Brain microvascular endothelial cell (primary cell): ENCODE data around the gene RNF207.

Source experiments
- DNase-seq: peaks from one replicate; pipeline ENCODE4 v3.0.0-alpha.2; 2020
- H3K27ac ChIP-seq: fragments of 250-450 bp; sonication (Bioruptor Pico); 2 replicates; pipeline ENCODE4 v1.5.1; 2020; ENCODE audit warnings: mild to moderate bottlenecking, moderate library complexity
- H3K27me3 ChIP-seq: fragments of 250-450 bp; sonication (Bioruptor Pico); replicated peaks from 2 replicates; pipeline ENCODE4 v1.5.1; 2020; ENCODE audit warnings: mild to moderate bottlenecking
- H3K36me3 ChIP-seq: fragments of 250-450 bp; sonication (Bioruptor Pico); replicated peaks from 2 replicates; pipeline ENCODE4 v1.5.1; 2020; ENCODE audit warnings: mild to moderate bottlenecking
- H3K4me3 ChIP-seq: 2 replicates; pipeline ENCODE4 v1.5.1; 2011; ENCODE audit warnings: low read depth, mild to moderate bottlenecking, control low read depth, low read length, moderate library complexity
- in situ Hi-C: cut with HindIII; loops from 2 replicates; pipeline ENCODE4 v1.10.0; 2017; ENCODE audit warnings: low sequenced_read_pairs, low pct_ligation_motif_present
- TF ChIP-seq, protein P1 (sequence below): IDR thresholded peaks from 2 replicates; pipeline ENCODE4 v1.5.1; 2011; ENCODE audit warnings: low read depth, mild to moderate bottlenecking, moderate library complexity, low read length, control low read depth, inconsistent platforms; ENCODE audit errors: missing control alignments

The RNF207 gene, protein sequence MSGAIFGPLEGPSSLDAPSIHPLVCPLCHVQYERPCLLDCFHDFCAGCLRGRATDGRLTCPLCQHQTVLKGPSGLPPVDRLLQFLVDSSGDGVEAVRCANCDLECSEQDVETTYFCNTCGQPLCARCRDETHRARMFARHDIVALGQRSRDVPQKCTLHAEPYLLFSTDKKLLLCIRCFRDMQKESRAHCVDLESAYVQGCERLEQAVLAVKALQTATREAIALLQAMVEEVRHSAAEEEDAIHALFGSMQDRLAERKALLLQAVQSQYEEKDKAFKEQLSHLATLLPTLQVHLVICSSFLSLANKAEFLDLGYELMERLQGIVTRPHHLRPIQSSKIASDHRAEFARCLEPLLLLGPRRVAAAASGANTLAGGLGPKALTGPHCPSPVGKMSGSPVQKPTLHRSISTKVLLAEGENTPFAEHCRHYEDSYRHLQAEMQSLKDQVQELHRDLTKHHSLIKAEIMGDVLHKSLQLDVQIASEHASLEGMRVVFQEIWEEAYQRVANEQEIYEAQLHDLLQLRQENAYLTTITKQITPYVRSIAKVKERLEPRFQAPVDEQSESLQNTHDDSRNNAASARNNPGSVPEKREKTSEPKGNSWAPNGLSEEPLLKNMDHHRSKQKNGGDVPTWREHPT

DNA sequence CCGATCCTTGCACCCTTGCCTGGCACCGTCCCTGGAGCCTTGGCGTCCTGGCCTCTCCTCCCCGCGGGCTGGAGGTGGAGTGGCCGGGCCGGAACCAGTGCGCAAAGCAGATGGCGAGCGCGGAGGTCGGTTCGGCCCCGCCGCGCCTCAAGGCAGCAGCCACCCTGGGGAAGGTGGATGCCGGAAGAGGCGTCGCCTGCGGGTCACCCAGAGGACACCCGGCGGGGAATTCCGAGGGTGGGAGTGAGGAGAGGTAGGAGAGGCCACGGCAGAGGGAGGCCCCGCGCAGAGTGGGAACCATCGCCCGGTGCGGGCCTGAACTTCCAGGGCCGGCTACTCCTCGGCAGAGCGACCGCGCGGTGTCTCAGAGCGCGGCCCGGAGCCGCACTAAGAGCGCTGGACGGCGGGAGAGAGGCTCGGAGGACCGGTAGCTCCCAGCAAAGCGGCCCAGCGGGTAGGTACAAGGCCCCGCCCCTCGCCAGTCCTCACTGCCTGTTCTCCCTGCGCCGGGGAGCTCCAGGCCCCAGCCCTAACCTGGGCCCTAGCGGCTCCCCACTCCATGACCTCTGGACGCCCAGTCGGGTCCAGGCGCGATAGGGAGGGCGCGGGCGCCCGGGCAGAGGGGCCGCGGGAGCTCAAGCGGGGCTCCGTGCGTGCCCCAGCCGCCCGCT lies at the start of gene RNF207:
RNF207 (plus strand) TSS at position 271 of the 671 bp plus-strand sequence. CDS start 417 bp downstream, outside the sequence.
- Histone ChIP-seq H3K27ac (peak within 1 kb of the TSS; percentile 80), H3K4me3 (peak within 1 kb of the TSS; percentile 67), H3K36me3 (peaks cover 4% of the 10 kb centered on the region), H3K27me3 (no peaks in the 10 kb centered on the region)
- in situ Hi-C loops, result no loop called here
- peak; percentile 54 for DNase-seq
- TF ChIP-seq, protein P1, sequence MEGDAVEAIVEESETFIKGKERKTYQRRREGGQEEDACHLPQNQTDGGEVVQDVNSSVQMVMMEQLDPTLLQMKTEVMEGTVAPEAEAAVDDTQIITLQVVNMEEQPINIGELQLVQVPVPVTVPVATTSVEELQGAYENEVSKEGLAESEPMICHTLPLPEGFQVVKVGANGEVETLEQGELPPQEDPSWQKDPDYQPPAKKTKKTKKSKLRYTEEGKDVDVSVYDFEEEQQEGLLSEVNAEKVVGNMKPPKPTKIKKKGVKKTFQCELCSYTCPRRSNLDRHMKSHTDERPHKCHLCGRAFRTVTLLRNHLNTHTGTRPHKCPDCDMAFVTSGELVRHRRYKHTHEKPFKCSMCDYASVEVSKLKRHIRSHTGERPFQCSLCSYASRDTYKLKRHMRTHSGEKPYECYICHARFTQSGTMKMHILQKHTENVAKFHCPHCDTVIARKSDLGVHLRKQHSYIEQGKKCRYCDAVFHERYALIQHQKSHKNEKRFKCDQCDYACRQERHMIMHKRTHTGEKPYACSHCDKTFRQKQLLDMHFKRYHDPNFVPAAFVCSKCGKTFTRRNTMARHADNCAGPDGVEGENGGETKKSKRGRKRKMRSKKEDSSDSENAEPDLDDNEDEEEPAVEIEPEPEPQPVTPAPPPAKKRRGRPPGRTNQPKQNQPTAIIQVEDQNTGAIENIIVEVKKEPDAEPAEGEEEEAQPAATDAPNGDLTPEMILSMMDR, result no peak

DNA sequence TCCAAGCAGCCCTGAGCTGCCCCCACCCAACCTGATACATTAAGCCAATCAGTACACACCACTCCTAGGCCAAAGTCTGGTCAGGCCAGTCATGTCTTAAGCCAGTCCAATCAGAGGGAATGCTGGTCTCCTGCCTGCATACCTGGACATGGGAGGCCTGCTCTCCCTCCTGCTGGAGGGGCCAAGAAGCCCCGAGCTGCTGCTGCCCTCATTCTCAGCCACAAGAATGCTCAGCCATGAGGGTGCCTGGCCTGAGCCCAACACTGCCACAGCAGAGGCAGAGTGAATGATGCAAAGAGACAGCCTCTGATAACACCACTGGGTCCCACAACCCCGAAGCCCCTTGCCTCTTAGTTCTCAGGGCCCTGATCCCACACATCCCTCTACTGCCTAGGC lies 48.8 kb upstream of the RNF207 start:
- in situ Hi-C loops, result no loop called here
- DNase-seq, result no peak
- TF ChIP-seq, protein P1, result no peak
- Histone ChIP-seq H3K27me3 (no peaks in the 10 kb centered on the region), H3K27ac (no peak overlapping the region), H3K36me3 (no peaks in the 10 kb centered on the region), H3K4me3 (no peak overlapping the region)

DNA sequence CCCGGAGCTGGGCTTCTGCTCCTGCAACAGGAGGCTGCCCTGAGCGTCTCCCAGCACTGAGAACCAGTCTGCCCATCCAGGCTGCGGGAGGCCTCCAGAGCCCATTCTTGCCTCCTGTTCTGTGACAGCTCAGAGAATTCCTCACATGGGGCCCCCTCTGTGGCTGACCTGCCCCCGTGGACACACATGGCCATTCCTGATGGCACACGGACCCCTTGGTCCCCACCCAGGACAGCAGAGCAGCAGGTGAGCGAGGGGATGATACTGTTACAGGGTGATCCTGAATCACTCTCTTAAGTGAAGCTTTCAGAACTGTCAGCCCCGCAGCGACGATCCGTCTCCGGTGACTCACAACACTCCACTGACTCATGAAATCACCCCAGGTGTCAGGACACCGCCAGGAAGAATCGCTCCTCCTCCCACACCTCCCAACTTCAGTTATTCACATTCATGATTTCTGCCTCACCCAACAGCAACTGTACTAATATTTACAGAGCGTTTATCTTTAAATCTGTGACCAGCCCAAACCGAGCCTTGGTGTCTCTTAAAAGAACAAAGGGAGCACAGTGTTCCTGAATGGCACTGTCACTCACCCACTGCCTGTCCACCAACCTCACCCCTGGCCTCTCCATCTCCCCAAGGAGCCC lies 48.3 kb upstream of the RNF207 start:
- TF ChIP-seq, protein P1, result no peak
- H3K36me3 ChIP-seq, result no peaks in the 10 kb centered on the region
- in situ Hi-C loops, result no loop called here
- H3K4me3 ChIP-seq, result no peak overlapping the region
- no peaks in the 10 kb centered on the region for H3K27me3 ChIP-seq
- peak; percentile 47 for DNase-seq
- no peak overlapping the region for H3K27ac ChIP-seq

DNA sequence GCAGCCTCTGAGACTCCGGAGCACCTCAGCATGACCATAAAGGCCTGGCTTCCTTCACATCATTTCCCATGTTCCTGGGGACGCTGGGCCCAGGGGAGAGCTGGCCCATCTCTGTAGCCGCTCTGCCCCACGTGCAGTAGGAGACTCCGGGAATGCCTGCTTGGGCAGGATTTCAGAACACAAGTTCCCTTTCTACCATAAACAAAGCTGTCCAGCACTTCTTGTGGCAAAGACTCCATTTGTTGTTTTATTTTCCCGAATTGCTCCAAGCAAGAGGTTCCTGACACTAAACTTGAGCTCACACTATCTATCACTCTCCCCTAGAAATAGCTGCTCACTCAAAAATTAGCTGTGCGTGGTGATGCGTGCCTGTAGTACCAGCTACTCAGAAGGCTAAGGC lies 47.7 kb upstream of the RNF207 start:
- no peaks in the 10 kb centered on the region for H3K36me3 ChIP-seq
- no peak overlapping the region for H3K4me3 ChIP-seq
- H3K27me3 ChIP-seq, result peaks cover 1% of the 10 kb centered on the region
- TF ChIP-seq, protein P1, result no peak
- in situ Hi-C loops, result no loop called here
- no peak for DNase-seq
- no peak overlapping the region for H3K27ac ChIP-seq

DNA sequence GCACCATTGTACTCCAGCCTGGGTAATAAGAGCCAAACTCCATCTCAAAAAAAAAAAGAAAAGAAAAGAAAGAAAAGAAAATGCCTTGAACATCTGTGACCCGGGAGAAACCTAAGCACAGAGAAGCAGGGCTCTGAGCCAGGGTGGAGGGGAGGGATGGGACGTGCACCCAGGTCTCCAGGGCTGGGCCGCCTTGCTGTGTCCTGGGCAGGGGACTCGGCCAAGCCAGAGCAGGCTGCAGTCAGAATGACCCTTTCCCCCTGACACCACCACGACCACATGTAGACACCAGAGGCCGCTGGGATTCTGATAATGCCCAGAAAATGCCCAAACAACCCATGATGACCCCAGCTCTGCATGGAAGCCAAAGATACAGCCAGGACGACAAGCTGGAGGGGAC lies 43.6 kb upstream of the RNF207 start:
- TF ChIP-seq, protein P1, result no peak
- DNase-seq, result no peak
- H3K27ac ChIP-seq, result no peak overlapping the region
- no peak overlapping the region for H3K4me3 ChIP-seq
- no peaks in the 10 kb centered on the region for H3K36me3 ChIP-seq
- peaks cover 7% of the 10 kb centered on the region for H3K27me3 ChIP-seq
- in situ Hi-C loops, result no loop called here
